ENCODE measurements around the gene TSPAN15.

DNA sequence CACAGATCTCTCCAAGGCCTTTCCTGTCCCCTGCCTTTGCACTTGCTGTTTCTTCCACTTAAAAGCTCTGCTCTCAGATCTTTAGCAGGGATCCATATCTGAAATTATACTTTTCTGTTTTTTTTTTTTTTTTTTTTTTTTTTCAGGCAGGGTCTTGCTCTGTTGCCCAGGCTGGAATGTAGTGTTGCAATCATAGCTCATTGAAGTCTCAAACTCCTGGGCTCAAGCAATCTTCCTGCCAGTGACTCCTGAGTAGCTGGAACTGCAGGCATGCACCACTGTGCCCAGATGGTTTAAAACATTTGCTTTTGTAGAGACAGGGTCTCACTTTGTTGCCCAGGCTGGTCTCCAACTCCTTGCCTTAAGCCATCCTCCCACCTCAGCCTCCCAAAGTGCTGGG is 5.0 kb upstream of the TSPAN15 start:
- TF ChIP-seq, protein P1, sequence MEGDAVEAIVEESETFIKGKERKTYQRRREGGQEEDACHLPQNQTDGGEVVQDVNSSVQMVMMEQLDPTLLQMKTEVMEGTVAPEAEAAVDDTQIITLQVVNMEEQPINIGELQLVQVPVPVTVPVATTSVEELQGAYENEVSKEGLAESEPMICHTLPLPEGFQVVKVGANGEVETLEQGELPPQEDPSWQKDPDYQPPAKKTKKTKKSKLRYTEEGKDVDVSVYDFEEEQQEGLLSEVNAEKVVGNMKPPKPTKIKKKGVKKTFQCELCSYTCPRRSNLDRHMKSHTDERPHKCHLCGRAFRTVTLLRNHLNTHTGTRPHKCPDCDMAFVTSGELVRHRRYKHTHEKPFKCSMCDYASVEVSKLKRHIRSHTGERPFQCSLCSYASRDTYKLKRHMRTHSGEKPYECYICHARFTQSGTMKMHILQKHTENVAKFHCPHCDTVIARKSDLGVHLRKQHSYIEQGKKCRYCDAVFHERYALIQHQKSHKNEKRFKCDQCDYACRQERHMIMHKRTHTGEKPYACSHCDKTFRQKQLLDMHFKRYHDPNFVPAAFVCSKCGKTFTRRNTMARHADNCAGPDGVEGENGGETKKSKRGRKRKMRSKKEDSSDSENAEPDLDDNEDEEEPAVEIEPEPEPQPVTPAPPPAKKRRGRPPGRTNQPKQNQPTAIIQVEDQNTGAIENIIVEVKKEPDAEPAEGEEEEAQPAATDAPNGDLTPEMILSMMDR (IDR thresholded peaks at IDR 0.05; ENCODE audit: borderline replicate concordance, extremely low read depth, low read length, poor library complexity, severe bottlenecking), result no peak
- no peak for TF ChIP-seq EZH2 (IDR thresholded peaks at IDR 0.05; ENCODE audit: borderline replicate concordance, low read depth, low read length, severe bottlenecking)

Data from DND-41 (cell line).